ENCODE measurements around the gene IBSP.

IBSP gene

GRCh38 chr4:87835197-87835596 is 35.8 kb downstream of the IBSP start:
- Histone ChIP-seq H3K27ac (no peak overlapping the region), H3K79me2 (ENCODE audit: insufficient read depth, low read depth) (no peaks in the 10 kb centered on the region), H3K27me3 (ENCODE audit: insufficient read depth, low read depth) (no peaks in the 10 kb centered on the region), H3K4me2 (no peak overlapping the region), H4K20me1 (ENCODE audit: insufficient read depth) (no peaks in the 10 kb centered on the region), H3K9ac (no peak overlapping the region), H3K36me3 (ENCODE audit: insufficient read depth) (no peaks in the 10 kb centered on the region), H2AFZ (ENCODE audit: low read depth) (no peak overlapping the region), H3K4me1 (ENCODE audit: low read depth, poor library complexity, severe bottlenecking) (no peaks in the 10 kb centered on the region), H3K4me3 (IDR thresholded peaks at IDR 0.05; ENCODE audit: insufficient read depth, low read depth, low read length) (no peak overlapping the region)
- TF ChIP-seq CTCF (conservative IDR thresholded peaks at IDR 0.05; ENCODE audit: low read depth, low read length), result no peak

DNA sequence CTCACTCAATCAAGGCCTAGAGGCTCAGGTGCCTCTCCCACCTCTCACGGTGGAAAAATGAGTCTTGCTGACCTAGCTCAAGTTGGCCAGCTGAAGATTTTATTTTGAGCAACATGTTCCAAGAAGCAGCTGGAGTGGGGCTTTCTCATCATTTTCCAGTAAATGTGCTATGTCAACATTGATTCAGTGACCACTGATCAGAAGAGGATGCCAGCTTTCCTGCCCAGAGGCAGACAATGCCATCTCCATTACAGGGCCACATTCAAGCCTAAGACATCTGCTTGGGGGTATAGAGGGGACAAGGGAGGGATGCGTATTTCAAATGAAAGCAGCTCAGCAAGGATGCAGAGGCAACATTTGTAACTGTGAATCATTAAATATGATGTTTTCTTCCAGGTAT is 36.4 kb downstream of the IBSP start:
- Histone ChIP-seq H3K4me3 (IDR thresholded peaks at IDR 0.05; ENCODE audit: insufficient read depth, low read depth, low read length) (no peak overlapping the region), H3K36me3 (ENCODE audit: insufficient read depth) (no peaks in the 10 kb centered on the region), H3K9ac (no peak overlapping the region), H3K4me1 (ENCODE audit: low read depth, poor library complexity, severe bottlenecking) (no peaks in the 10 kb centered on the region), H3K79me2 (ENCODE audit: insufficient read depth, low read depth) (no peaks in the 10 kb centered on the region), H3K27me3 (ENCODE audit: insufficient read depth, low read depth) (no peaks in the 10 kb centered on the region), H3K27ac (no peak overlapping the region), H3K4me2 (no peak overlapping the region), H4K20me1 (ENCODE audit: insufficient read depth) (no peaks in the 10 kb centered on the region), H2AFZ (ENCODE audit: low read depth) (no peak overlapping the region)
- no peak for TF ChIP-seq CTCF (conservative IDR thresholded peaks at IDR 0.05; ENCODE audit: low read depth, low read length)

- no peaks in the 10 kb centered on the region for H3K79me2 ChIP-seq (ENCODE audit: insufficient read depth, low read depth)
- no peak overlapping the region for H3K4me2 ChIP-seq
- H3K9ac ChIP-seq, result no peak overlapping the region
- H2AFZ ChIP-seq (ENCODE audit: low read depth), result no peak overlapping the region
- H3K27me3 ChIP-seq (ENCODE audit: insufficient read depth, low read depth), result no peaks in the 10 kb centered on the region
- H3K4me1 ChIP-seq (ENCODE audit: low read depth, poor library complexity, severe bottlenecking), result peaks cover under 1% of the 10 kb centered on the region
- 0 out of 2 replicates have a peak, but pooled peaks have one; percentile 26 for TF ChIP-seq CTCF (conservative IDR thresholded peaks at IDR 0.05; ENCODE audit: low read depth, low read length)
- no peaks in the 10 kb centered on the region for H3K36me3 ChIP-seq (ENCODE audit: insufficient read depth)
- H4K20me1 ChIP-seq (ENCODE audit: insufficient read depth), result no peaks in the 10 kb centered on the region
- no peak overlapping the region for H3K27ac ChIP-seq
- H3K4me3 ChIP-seq (IDR thresholded peaks at IDR 0.05; ENCODE audit: insufficient read depth, low read depth, low read length), result no peak overlapping the region
Observed at GRCh38 chr4:87838205-87838604, 38.9 kb downstream of the IBSP start.

- Histone ChIP-seq H3K79me2 (ENCODE audit: insufficient read depth, low read depth) (no peaks in the 10 kb centered on the region), H3K4me2 (no peak overlapping the region), H3K4me3 (IDR thresholded peaks at IDR 0.05; ENCODE audit: insufficient read depth, low read depth, low read length) (no peak overlapping the region), H4K20me1 (ENCODE audit: insufficient read depth) (no peaks in the 10 kb centered on the region), H3K36me3 (ENCODE audit: insufficient read depth) (no peaks in the 10 kb centered on the region), H3K27me3 (ENCODE audit: insufficient read depth, low read depth) (no peaks in the 10 kb centered on the region), H3K27ac (no peak overlapping the region), H2AFZ (ENCODE audit: low read depth) (0 out of 2 replicates have a peak overlapping the region, but pooled peaks have one; percentile 15), H3K9ac (no peak overlapping the region), H3K4me1 (ENCODE audit: low read depth, poor library complexity, severe bottlenecking) (peaks cover 9% of the 10 kb centered on the region)
- TF ChIP-seq CTCF (conservative IDR thresholded peaks at IDR 0.05; ENCODE audit: low read depth, low read length), result peak; percentile 89
Observed at GRCh38 chr4:87838890-87839591, 39.7 kb downstream of the IBSP start.
